Prostate gland (tissue), 2 donors: ENCODE data around the gene CBARP.

Source experiments
- CTCF ChIP-seq, 4 experiments: fragments of 200-600 bp in 2 of 4; fragments of 450-650 bp in 2 of 4; sonication (generic) in 2 of 4; IDR thresholded peaks; 1 replicate in 3 of 4; 2 replicates in 1 of 4; pipeline ENCODE4 v1.5.1; 2016 to 2019; ENCODE audit warnings: antibody characterized with exemption in 4 of 4, mild to moderate bottlenecking in 2 of 4, moderate library complexity in 2 of 4
- POLR2AphosphoS5 ChIP-seq: sonication (generic); formaldehyde crosslinking; IDR thresholded peaks from one replicate; pipeline ENCODE4 v1.6.1; 2017; ENCODE audit warnings: antibody characterized with exemption

- no peak for TF ChIP-seq CTCF (IDR thresholded peaks at IDR 0.05)
- TF ChIP-seq POLR2AphosphoS5 = no peak
These were observed 10.3 kb downstream of the CBARP start for GRCh38 chr19:1227304-1228054.
